IMR-90 (cell line): ENCODE data around the gene TTC31. TPM values are rescaled to one million over a fixed set of nuclear protein-coding genes. Genes with fewer than 3 reads are reported as not detected.

Experiments used
- ATAC-seq: fragments of 200-7000 bp; cut with Tn5 transposase; 2 replicates; pipeline ENCODE4 v1.9.1; 2020; ENCODE audit warnings: low read depth, mild to moderate bottlenecking, moderate library complexity
- BruUV-seq: library from RNA; stranded (reverse); fragments of 400-500 nt; replicated peaks from 2 replicates; lab custom pipeline; 2021; lab: Mats Ljungman, UMichigan
- CTCF ChIA-PET: fragments of 300-600 bp; formaldehyde crosslinking; extraction: SDS; loops from one replicate; lab custom pipeline; 2021; ENCODE audit warnings: antibody characterized with exemption; lab: Yijun Ruan, JAX
- POLR2A ChIA-PET: fragments of 300-600 bp; sonication (Branson Sonifier 250); formaldehyde crosslinking; loops from one replicate; lab custom pipeline; 2022; ENCODE audit warnings: antibody characterized with exemption; ENCODE audit not compliant: unreplicated experiment; lab: Charles Lee
- DNase-seq: peaks from one replicate; pipeline ENCODE4 v3.0.0; 2013
- H2AFZ ChIP-seq: replicated peaks from 2 replicates; pipeline ENCODE3; 2013; ENCODE audit warnings: low read length, mild to moderate bottlenecking; ENCODE audit not compliant: poor library complexity
- H2AK5ac ChIP-seq: 2 replicates; pipeline ENCODE4 v1.6.1; 2013; ENCODE audit warnings: low read depth, low read length, inconsistent platforms
- H2AK9ac ChIP-seq: replicated peaks from 2 replicates; pipeline ENCODE3; 2013; ENCODE audit warnings: mild to moderate bottlenecking, low read depth, low read length, moderate library complexity; ENCODE audit not compliant: poor library complexity
- H2BK120ac ChIP-seq: 2 replicates; pipeline ENCODE4 v1.6.1; 2013; ENCODE audit warnings: low read depth, low read length, inconsistent platforms
- H2BK15ac ChIP-seq: 3 replicates; pipeline ENCODE4 v1.6.1; 2013; ENCODE audit warnings: low read depth, low read length, inconsistent platforms
- H2BK20ac ChIP-seq: 2 replicates; pipeline ENCODE4 v1.6.1; 2013; ENCODE audit warnings: low read depth, mild to moderate bottlenecking, inconsistent platforms, low read length, moderate library complexity
- H2BK5ac ChIP-seq: 2 replicates; pipeline ENCODE4 v1.6.1; 2013; ENCODE audit warnings: mild to moderate bottlenecking, low read depth, low read length, inconsistent platforms; ENCODE audit not compliant: poor library complexity, severe bottlenecking
- H3K14ac ChIP-seq: replicated peaks from 2 replicates; pipeline ENCODE4 v1.6.1; 2013; ENCODE audit warnings: low read depth, low read length, inconsistent platforms
- H3K18ac ChIP-seq: 2 replicates; pipeline ENCODE4 v1.6.1; 2013; ENCODE audit warnings: low read depth, low read length, control low read depth
- H3K23ac ChIP-seq: 2 replicates; pipeline ENCODE4 v1.6.1; 2013; ENCODE audit warnings: low read depth, low read length, inconsistent platforms
- H3K27ac ChIP-seq: 2 replicates; pipeline ENCODE4 v1.5.1; 2013; ENCODE audit warnings: mild to moderate bottlenecking, control low read depth, low read length; ENCODE audit not compliant: insufficient read depth
- H3K27me3 ChIP-seq: 2 replicates; pipeline ENCODE4 v1.6.1; 2013; ENCODE audit warnings: low read length; ENCODE audit not compliant: control insufficient read depth, insufficient read depth
- H3K36me3 ChIP-seq: 2 replicates; pipeline ENCODE4 v1.6.1; 2013; ENCODE audit warnings: low read length, mixed read lengths; ENCODE audit not compliant: control insufficient read depth, insufficient read depth
- H3K4ac ChIP-seq: 2 replicates; pipeline ENCODE4 v1.6.1; 2013; ENCODE audit warnings: low read depth, low read length, inconsistent platforms
- H3K4me1 ChIP-seq: 2 replicates; pipeline ENCODE4 v1.6.1; 2013; ENCODE audit warnings: low read length, mixed read lengths; ENCODE audit not compliant: control insufficient read depth, insufficient read depth
- H3K4me2 ChIP-seq: 2 replicates; pipeline ENCODE4 v1.6.1; 2013; ENCODE audit warnings: low read depth, mild to moderate bottlenecking, control low read depth, low read length, moderate library complexity
- H3K4me3 ChIP-seq: 2 replicates; pipeline ENCODE4 v1.5.1; 2013; ENCODE audit warnings: low read depth, mild to moderate bottlenecking, control low read depth, low read length, moderate library complexity; ENCODE audit not compliant: insufficient read depth
- H3K56ac ChIP-seq: 2 replicates; pipeline ENCODE4 v1.6.1; 2013; ENCODE audit warnings: low read length, inconsistent platforms; ENCODE audit not compliant: insufficient read depth; ENCODE audit errors: extremely low read depth
- H3K79me1 ChIP-seq, 2 experiments: 2 replicates each; pipeline ENCODE4 v1.6.1; 2013; ENCODE audit warnings: low read length in 2 of 2, inconsistent platforms in 1 of 2, low read depth in 1 of 2
- H3K9ac ChIP-seq: 2 replicates; pipeline ENCODE4 v1.6.1; 2013; ENCODE audit warnings: low read depth, low read length, control low read depth
- H3K9me1 ChIP-seq: 2 replicates; pipeline ENCODE4 v1.6.1; 2013; ENCODE audit warnings: low read length, inconsistent platforms; ENCODE audit not compliant: insufficient read depth
- H3K9me3 ChIP-seq: 2 replicates; pipeline ENCODE4 v1.6.1; 2013; ENCODE audit warnings: low read length; ENCODE audit not compliant: control insufficient read depth, insufficient read depth
- H4K20me1 ChIP-seq: 2 replicates; pipeline ENCODE4 v1.6.1; 2013; ENCODE audit warnings: low read length, inconsistent platforms; ENCODE audit not compliant: insufficient read depth
- H4K5ac ChIP-seq: 2 replicates; pipeline ENCODE4 v1.6.1; 2013; ENCODE audit warnings: mild to moderate bottlenecking, low read depth, low read length, control low read depth
- H4K8ac ChIP-seq, 2 experiments: 2 replicates each; pipeline ENCODE4 v1.6.1; 2013; ENCODE audit warnings: low read depth in 2 of 2, low read length in 2 of 2, control low read depth in 1 of 2, inconsistent platforms in 1 of 2
- H4K91ac ChIP-seq: 2 replicates; pipeline ENCODE4 v1.6.1; 2013; ENCODE audit warnings: low read depth, low read length, inconsistent platforms; ENCODE audit not compliant: insufficient read depth
- CHD1 ChIP-seq: IDR thresholded peaks from 2 replicates; pipeline ENCODE4 v1.6.1; 2012; ENCODE audit warnings: low read depth, low read length, improper control_type of control experiment
- FOS ChIP-seq: fragments of 150-350 bp; IDR thresholded peaks from 2 replicates; pipeline ENCODE4 v1.6.1; 2016; ENCODE audit warnings: low read depth, low read length
- MAFK ChIP-seq: IDR thresholded peaks from 2 replicates; pipeline ENCODE4 v1.6.1; 2012; ENCODE audit warnings: low read depth, low read length, improper control_type of control experiment
- MAZ ChIP-seq: IDR thresholded peaks from 2 replicates; pipeline ENCODE4 v1.6.1; 2012; ENCODE audit warnings: low read depth, mild to moderate bottlenecking, low read length, improper control_type of control experiment, moderate library complexity, borderline replicate concordance
- MXI1 ChIP-seq: IDR thresholded peaks from 2 replicates; pipeline ENCODE4 v1.6.1; 2012; ENCODE audit warnings: low read depth, mild to moderate bottlenecking, low read length, moderate library complexity, borderline replicate concordance
- POLR2A ChIP-seq: IDR thresholded peaks from 2 replicates; pipeline ENCODE4 v1.6.1; 2012; ENCODE audit warnings: mild to moderate bottlenecking, low read depth, low read length
- RFX5 ChIP-seq: IDR thresholded peaks from 2 replicates; pipeline ENCODE4 v1.8.0; 2012; ENCODE audit warnings: low read depth, mild to moderate bottlenecking, low read length, moderate library complexity
- SMC3 ChIP-seq: fragments of 150-350 bp; IDR thresholded peaks from 2 replicates; pipeline ENCODE4 v1.6.1; 2016; ENCODE audit warnings: low read depth, mild to moderate bottlenecking, antibody characterized with exemption, low read length, moderate library complexity
- WGBS, 2 experiments: methylation state at CpG; one replicate each; pipeline versions ENCODE4 v1.1.5 to v1.1.7; 2013; ENCODE audit warnings: missing lambda C conversion rate in 2 of 2; ENCODE audit not compliant: insufficient read length in 1 of 2; ENCODE audit errors: extremely low coverage in 2 of 2; 5-methylcytosine and 5-hydroxymethylcytosine counted together
- dilution Hi-C: fragments of 300-500 bp; cut with HindIII; formaldehyde crosslinking; loops from one replicate; pipeline ENCODE4 v1.14.3; 2018; ENCODE audit warnings: low sequenced_read_pairs; ENCODE audit not compliant: unreplicated experiment
- in situ Hi-C: fragments of 300-500 bp; cut with MboI; formaldehyde crosslinking; loops from 3 replicates; pipeline ENCODE4 v1.14.3; 2019; ENCODE audit warnings: low sequenced_read_pairs, inconsistent platforms, mixed read lengths
- intact Hi-C: fragments of 100-400 bp; cut with micrococcal nuclease; formaldehyde crosslinking; loops from 2 replicates; pipeline ENCODE4 v1.10.0; 2022
- polyA plus RNA-seq, 3 experiments: library from polyadenylated mRNA; depleted of rRNA; stranded (reverse); fragments of >200 nt; gene quantifications; 2 replicates each; pipeline ENCODE4 v1.2.3, GENCODE V29; 2012; ENCODE audit warnings: low replicate concordance in 1 of 3
- total RNA-seq: library from RNA; depleted of rRNA; stranded (reverse); fragments of >200 nt; gene quantifications from 2 replicates; pipeline ENCODE4 v1.2.3, GENCODE V29; 2012; rRNA removed

The TTC31 gene
- total and polyA plus RNA-seq, 2 of the 4 experiments (the other 2 are of a cell fraction), result 6.3 to 18.8 TPM

- Histone ChIP-seq H2BK15ac (no peak overlapping the region), H3K56ac (no peak overlapping the region), H3K4me3 (no peak overlapping the region), H2AK9ac (no peak overlapping the region), H4K20me1 (no peaks in the 10 kb centered on the region), H3K79me1 (0 out of 4 replicates have a peak, but pooled peaks cover 0 to 1% of the 10 kb centered on the region in 2 experiments), H3K4me2 (no peak overlapping the region), H3K36me3 (peaks cover 6% of the 10 kb centered on the region; the same call in 1 of the 2 replicates), H2AFZ (no peak overlapping the region), H3K27ac (no peak overlapping the region), H2BK5ac (no peak overlapping the region), H3K9ac (no peak overlapping the region), H3K9me1 (no peaks in the 10 kb centered on the region), H4K91ac (no peak overlapping the region), H3K4me1 (no peaks in the 10 kb centered on the region), H2BK20ac (no peak overlapping the region), H3K23ac (no peak overlapping the region), H3K9me3 (no peaks in the 10 kb centered on the region), H4K5ac (no peak overlapping the region), H3K14ac (no peak overlapping the region), H3K18ac (no peak overlapping the region), H2AK5ac (no peak overlapping the region), H4K8ac (no peak overlapping the region), H3K27me3 (no peaks in the 10 kb centered on the region), H3K4ac (no peak overlapping the region), H2BK120ac (no peak overlapping the region)
- in situ Hi-C loops (no loop called here), intact Hi-C loops (no loop called here), dilution Hi-C loops (no loop called here)
- DNase-seq (no peak), ATAC-seq (no peak)
- WGBS, 2 experiments, result no CpG with 5 or more reads among the region's 1 CpG
- ChIA-PET POLR2A (no interaction called here), CTCF (interaction anchor here (0.7 kb wide), 1 partner anchor 211 kb away, joined by 3 read pairs; no protein-coding TSS in a partner anchor)
- TF ChIP-seq RFX5, result no peak
- TF ChIP-seq MAFK, result no peak
- no peak for TF ChIP-seq CHD1
- no peak for TF ChIP-seq MXI1
- TF ChIP-seq FOS, result no peak
- TF ChIP-seq POLR2A, result no peak
- TF ChIP-seq MAZ, result no peak
- TF ChIP-seq SMC3, result no peak
- BruUV-seq, result no TSS peak
Measured at GRCh38 chr2:74542978-74543377, 60.1 kb downstream of the TTC31 start.

Other genes starting within 250 kb of the TTC31 start
- 0.18 TPM in 1 of 2 replicates, not detected in the other for gene SLC4A5, start 139.7 kb upstream of the TTC31 start, total RNA-seq
- 0.20 and 0.22 TPM in 2 replicates for gene SLC4A5, start 139.7 kb upstream of the TTC31 start, polyA plus RNA-seq (2012; rRNA removed)
- gene DCTN1, start 102.8 kb upstream of the TTC31 start, total RNA-seq, result 204 and 229 TPM in 2 replicates
- gene DCTN1, start 102.8 kb upstream of the TTC31 start, polyA plus RNA-seq (2012; rRNA removed), result 136 and 149 TPM in 2 replicates
- under 0.01 and 0.18 TPM in 2 replicates for gene C2orf81, start 61.5 kb upstream of the TTC31 start, total RNA-seq
- gene C2orf81, start 61.5 kb upstream of the TTC31 start, polyA plus RNA-seq (2012; rRNA removed), result 0.26 and 0.74 TPM in 2 replicates
- gene WDR54, start 61.4 kb upstream of the TTC31 start, total RNA-seq, result 43.6 and 57.2 TPM in 2 replicates
- 47.2 and 47.9 TPM in 2 replicates for gene WDR54, start 61.4 kb upstream of the TTC31 start, polyA plus RNA-seq (2012; rRNA removed)
- gene RTKN, start 41.1 kb upstream of the TTC31 start, total RNA-seq, result 9.4 and 11.1 TPM in 2 replicates
- gene RTKN, start 41.1 kb upstream of the TTC31 start, polyA plus RNA-seq (2012; rRNA removed), result 19.7 and 22.3 TPM in 2 replicates
- gene INO80B, start 28.0 kb upstream of the TTC31 start, total RNA-seq, result 4.5 and 5.3 TPM in 2 replicates
- gene INO80B, start 28.0 kb upstream of the TTC31 start, polyA plus RNA-seq (2012; rRNA removed), result 9.2 and 10.5 TPM in 2 replicates
- 22.2 and 22.9 TPM in 2 replicates for gene WBP1, start 24.6 kb upstream of the TTC31 start, total RNA-seq
- gene WBP1, start 24.6 kb upstream of the TTC31 start, polyA plus RNA-seq (2012; rRNA removed), result 78.5 and 89.3 TPM in 2 replicates
- 17.8 and 21.0 TPM in 2 replicates for gene MOGS, start 17.7 kb upstream of the TTC31 start, total RNA-seq
- gene MOGS, start 17.7 kb upstream of the TTC31 start, polyA plus RNA-seq (2012; rRNA removed), result 45.9 and 48.4 TPM in 2 replicates
- gene MRPL53, start 10.4 kb upstream of the TTC31 start, total RNA-seq, result 5.2 and 6.7 TPM in 2 replicates
- gene MRPL53, start 10.4 kb upstream of the TTC31 start, polyA plus RNA-seq (2012; rRNA removed), result 39.0 and 51.9 TPM in 2 replicates
- 6.1 and 8.4 TPM in 2 replicates for gene CCDC142, start 83 bp upstream of the TTC31 start, total RNA-seq
- gene CCDC142, start 83 bp upstream of the TTC31 start, polyA plus RNA-seq (2012; rRNA removed), result 11.1 and 14.0 TPM in 2 replicates
- 0.18 and 0.56 TPM in 2 replicates for gene LBX2, start 16.5 kb downstream of the TTC31 start, total RNA-seq
- 0.62 and 0.66 TPM in 2 replicates for gene LBX2, start 16.5 kb downstream of the TTC31 start, polyA plus RNA-seq (2012; rRNA removed)
- gene PCGF1, start 24.6 kb downstream of the TTC31 start, total RNA-seq, result 29.2 and 31.4 TPM in 2 replicates
- 23.4 and 28.7 TPM in 2 replicates for gene PCGF1, start 24.6 kb downstream of the TTC31 start, polyA plus RNA-seq (2012; rRNA removed)
- not detected in 2 replicates for gene TLX2, start 31.4 kb downstream of the TTC31 start, total RNA-seq
- not detected in 2 replicates for gene TLX2, start 31.4 kb downstream of the TTC31 start, polyA plus RNA-seq (2012; rRNA removed)
- not detected in 2 replicates for gene DQX1, start 43.1 kb downstream of the TTC31 start, total RNA-seq
- gene DQX1, start 43.1 kb downstream of the TTC31 start, polyA plus RNA-seq (2012; rRNA removed), result 0.07 and 0.14 TPM in 2 replicates
- gene AUP1, start 46.6 kb downstream of the TTC31 start, total RNA-seq, result 45.8 and 47.5 TPM in 2 replicates
- gene AUP1, start 46.6 kb downstream of the TTC31 start, polyA plus RNA-seq (2012; rRNA removed), result 100.0 and 104 TPM in 2 replicates
- 28.1 and 34.2 TPM in 2 replicates for gene HTRA2, start 46.9 kb downstream of the TTC31 start, total RNA-seq
- 23.6 and 25.9 TPM in 2 replicates for gene HTRA2, start 46.9 kb downstream of the TTC31 start, polyA plus RNA-seq (2012; rRNA removed)
- gene LOXL3, start 70.9 kb downstream of the TTC31 start, total RNA-seq, result 14.2 and 17.9 TPM in 2 replicates
- gene LOXL3, start 70.9 kb downstream of the TTC31 start, polyA plus RNA-seq (2012; rRNA removed), result 21.8 and 23.4 TPM in 2 replicates
- gene DOK1, start 71.6 kb downstream of the TTC31 start, total RNA-seq, result 12.2 and 15.4 TPM in 2 replicates
- 17.5 and 17.6 TPM in 2 replicates for gene DOK1, start 71.6 kb downstream of the TTC31 start, polyA plus RNA-seq (2012; rRNA removed)
- not detected in 2 replicates for gene M1AP, start 165.2 kb downstream of the TTC31 start, total RNA-seq
- 0.03 TPM in 1 of 2 replicates, not detected in the other for gene M1AP, start 165.2 kb downstream of the TTC31 start, polyA plus RNA-seq (2012; rRNA removed)
- 3.6 and 4.7 TPM in 2 replicates for gene SEMA4F, start 171.2 kb downstream of the TTC31 start, total RNA-seq
- 7.5 and 7.8 TPM in 2 replicates for gene SEMA4F, start 171.2 kb downstream of the TTC31 start, polyA plus RNA-seq (2012; rRNA removed)